ENCODE data around the gene STMN1.
A peak's percentile ranks its signal among the peaks of the same experiment; 100 is the strongest.
"Not testable (repeated sequence)": the region's sequence is repeated elsewhere in the genome, so short reads cannot be mapped to it uniquely, and the experiment has no call there.

The STMN1 gene

GRCh38 chr1:25905680-25906643 is at the start of gene STMN1:
TSS of gene STMN1 (minus strand) at chr1:25906419. CDS start at chr1:25904676, 1,743 bp downstream.
- Histone ChIP-seq H3K9ac (ENCODE audit: low read length) (no peak within 1 kb of the TSS), H3K4me3 (ENCODE audit: low read length) (peak within 1 kb of the TSS; percentile 73), H3K4me1 (ENCODE audit: control insufficient read depth, insufficient read depth, low read length) (peaks cover 6% of the 10 kb centered on the region), H3K36me3 (ENCODE audit: control insufficient read depth, insufficient read depth, low read length) (peaks cover 3% of the 10 kb centered on the region), H3K27ac (ENCODE audit: low read depth, low read length) (peak within 1 kb of the TSS; percentile 14), H3K27me3 (ENCODE audit: control insufficient read depth, insufficient read depth, low read length) (no peaks in the 10 kb centered on the region)

- no peak overlapping the region for H3K9ac ChIP-seq (ENCODE audit: low read length)
- H3K27ac ChIP-seq (ENCODE audit: low read depth, low read length), result no peak overlapping the region
- no peak overlapping the region for H3K4me3 ChIP-seq (ENCODE audit: low read length)
- H3K4me1 ChIP-seq (ENCODE audit: control insufficient read depth, insufficient read depth, low read length), result peaks cover 5% of the 10 kb centered on the region
- no peaks in the 10 kb centered on the region for H3K36me3 ChIP-seq (ENCODE audit: control insufficient read depth, insufficient read depth, low read length)
- H3K27me3 ChIP-seq (ENCODE audit: control insufficient read depth, insufficient read depth, low read length), result no peaks in the 10 kb centered on the region
These were observed 49.3 kb upstream of the STMN1 start for GRCh38 chr1:25955553-25955952.

GRCh38 chr1:25954282-25954938 is 48.2 kb upstream of the STMN1 start:
- no peaks in the 10 kb centered on the region for H3K27me3 ChIP-seq (ENCODE audit: control insufficient read depth, insufficient read depth, low read length)
- H3K9ac ChIP-seq (ENCODE audit: low read length), result no peak overlapping the region
- H3K4me3 ChIP-seq (ENCODE audit: low read length), result no peak overlapping the region
- H3K27ac ChIP-seq (ENCODE audit: low read depth, low read length), result no peak overlapping the region
- no peaks in the 10 kb centered on the region for H3K36me3 ChIP-seq (ENCODE audit: control insufficient read depth, insufficient read depth, low read length)
- peaks cover 5% of the 10 kb centered on the region for H3K4me1 ChIP-seq (ENCODE audit: control insufficient read depth, insufficient read depth, low read length)

- H3K27ac ChIP-seq (ENCODE audit: low read depth, low read length), result peak overlapping the region; percentile 19
- H3K27me3 ChIP-seq (ENCODE audit: control insufficient read depth, insufficient read depth, low read length), result no peaks in the 10 kb centered on the region
- H3K4me1 ChIP-seq (ENCODE audit: control insufficient read depth, insufficient read depth, low read length), result peaks cover 5% of the 10 kb centered on the region
These were observed 46.7 kb upstream of the STMN1 start for GRCh38 chr1:25952841-25953401.

GRCh38 chr1:25948641-25949040 is 42.4 kb upstream of the STMN1 start:
- H3K9ac ChIP-seq (ENCODE audit: low read length), result no peak overlapping the region
- H3K27me3 ChIP-seq (ENCODE audit: control insufficient read depth, insufficient read depth, low read length), result no peaks in the 10 kb centered on the region
- H3K36me3 ChIP-seq (ENCODE audit: control insufficient read depth, insufficient read depth, low read length), result no peaks in the 10 kb centered on the region

More at GRCh38 chr1:25952841-25953401, 46.7 kb upstream of the STMN1 start:
- no peaks in the 10 kb centered on the region for H3K36me3 ChIP-seq (ENCODE audit: control insufficient read depth, insufficient read depth, low read length)
- no peak overlapping the region for H3K4me3 ChIP-seq (ENCODE audit: low read length)
- H3K9ac ChIP-seq (ENCODE audit: low read length), result no peak overlapping the region

GRCh38 chr1:25947027-25947426 is 40.8 kb upstream of the STMN1 start:
- H3K27me3 ChIP-seq (ENCODE audit: control insufficient read depth, insufficient read depth, low read length), result no peaks in the 10 kb centered on the region
- H3K9ac ChIP-seq (ENCODE audit: low read length), result no peak overlapping the region
- no peak overlapping the region for H3K27ac ChIP-seq (ENCODE audit: low read depth, low read length)
- H3K4me3 ChIP-seq (ENCODE audit: low read length), result no peak overlapping the region
- no peaks in the 10 kb centered on the region for H3K36me3 ChIP-seq (ENCODE audit: control insufficient read depth, insufficient read depth, low read length)
- H3K4me1 ChIP-seq (ENCODE audit: control insufficient read depth, insufficient read depth, low read length), result no peaks in the 10 kb centered on the region

More at GRCh38 chr1:25948641-25949040, 42.4 kb upstream of the STMN1 start:
- Histone ChIP-seq H3K27ac (ENCODE audit: low read depth, low read length) (no peak overlapping the region), H3K4me3 (ENCODE audit: low read length) (no peak overlapping the region), H3K4me1 (ENCODE audit: control insufficient read depth, insufficient read depth, low read length) (peaks cover 5% of the 10 kb centered on the region)

GRCh38 chr1:25945761-25946160 is 39.5 kb upstream of the STMN1 start:
- no peak overlapping the region for H3K4me3 ChIP-seq (ENCODE audit: low read length)
- no peaks in the 10 kb centered on the region for H3K27me3 ChIP-seq (ENCODE audit: control insufficient read depth, insufficient read depth, low read length)
- H3K27ac ChIP-seq (ENCODE audit: low read depth, low read length), result no peak overlapping the region
- H3K36me3 ChIP-seq (ENCODE audit: control insufficient read depth, insufficient read depth, low read length), result no peaks in the 10 kb centered on the region
- no peaks in the 10 kb centered on the region for H3K4me1 ChIP-seq (ENCODE audit: control insufficient read depth, insufficient read depth, low read length)
- no peak overlapping the region for H3K9ac ChIP-seq (ENCODE audit: low read length)

- Histone ChIP-seq H3K36me3 (ENCODE audit: control insufficient read depth, insufficient read depth, low read length) (no peaks in the 10 kb centered on the region), H3K4me3 (ENCODE audit: low read length) (no peak overlapping the region), H3K27ac (ENCODE audit: low read depth, low read length) (no peak overlapping the region), H3K9ac (ENCODE audit: low read length) (no peak overlapping the region), H3K4me1 (ENCODE audit: control insufficient read depth, insufficient read depth, low read length) (no peaks in the 10 kb centered on the region), H3K27me3 (ENCODE audit: control insufficient read depth, insufficient read depth, low read length) (no peaks in the 10 kb centered on the region)
These were observed 38.8 kb upstream of the STMN1 start for GRCh38 chr1:25944986-25945385.

GRCh38 chr1:25943511-25943910 is 37.3 kb upstream of the STMN1 start:
- H3K4me3 ChIP-seq (ENCODE audit: low read length); H3K36me3 ChIP-seq (ENCODE audit: control insufficient read depth, insufficient read depth, low read length); H3K27me3 ChIP-seq (ENCODE audit: control insufficient read depth, insufficient read depth, low read length); H3K9ac ChIP-seq (ENCODE audit: low read length); H3K27ac ChIP-seq (ENCODE audit: low read depth, low read length); H3K4me1 ChIP-seq (ENCODE audit: control insufficient read depth, insufficient read depth, low read length): not testable (repeated sequence)

- H3K27me3 ChIP-seq (ENCODE audit: control insufficient read depth, insufficient read depth, low read length), result no peaks in the 10 kb centered on the region
- H3K27ac ChIP-seq (ENCODE audit: low read depth, low read length), result no peak overlapping the region
- no peaks in the 10 kb centered on the region for H3K36me3 ChIP-seq (ENCODE audit: control insufficient read depth, insufficient read depth, low read length)
- no peak overlapping the region for H3K9ac ChIP-seq (ENCODE audit: low read length)
- H3K4me1 ChIP-seq (ENCODE audit: control insufficient read depth, insufficient read depth, low read length), result no peaks in the 10 kb centered on the region
- H3K4me3 ChIP-seq (ENCODE audit: low read length), result no peak overlapping the region
These were observed 30.7 kb upstream of the STMN1 start for GRCh38 chr1:25936947-25937346.

GRCh38 chr1:25933479-25934365 is 27.5 kb upstream of the STMN1 start:
- H3K36me3 ChIP-seq (ENCODE audit: control insufficient read depth, insufficient read depth, low read length), result no peaks in the 10 kb centered on the region
- no peak overlapping the region for H3K4me3 ChIP-seq (ENCODE audit: low read length)

More at GRCh38 chr1:25933479-25934365, 27.5 kb upstream of the STMN1 start:
- Histone ChIP-seq H3K9ac (ENCODE audit: low read length) (no peak overlapping the region), H3K27me3 (ENCODE audit: control insufficient read depth, insufficient read depth, low read length) (no peaks in the 10 kb centered on the region), H3K4me1 (ENCODE audit: control insufficient read depth, insufficient read depth, low read length) (no peaks in the 10 kb centered on the region), H3K27ac (ENCODE audit: low read depth, low read length) (no peak overlapping the region)
